HG02798 (cell line): ENCODE results near the gene DDX24.
A peak's percentile ranks its signal among the peaks of the same experiment; 100 is the strongest.

Experiments
- ATAC-seq: cut with Tn5 transposase; IDR thresholded peaks from one replicate; pipeline ENCODE4 v1.9.1; 2021; ENCODE audit warnings: mild to moderate bottlenecking; ENCODE audit not compliant: unreplicated experiment, poor library complexity

DDX24 gene

GRCh38 chr14:94018308-94018707, 62.7 kb downstream of the DDX24 start:
- ATAC-seq: no peak

GRCh38 chr14:94016446-94016976, 64.5 kb downstream of the DDX24 start:
- no peak for ATAC-seq

GRCh38 chr14:94015223-94015622, 65.8 kb downstream of the DDX24 start:
- no peak for ATAC-seq

GRCh38 chr14:94014382-94014781, 66.6 kb downstream of the DDX24 start:
- no peak for ATAC-seq

- ATAC-seq: peak; percentile 35
Observed at GRCh38 chr14:94011795-94012194, 69.2 kb downstream of the DDX24 start.

DNA sequence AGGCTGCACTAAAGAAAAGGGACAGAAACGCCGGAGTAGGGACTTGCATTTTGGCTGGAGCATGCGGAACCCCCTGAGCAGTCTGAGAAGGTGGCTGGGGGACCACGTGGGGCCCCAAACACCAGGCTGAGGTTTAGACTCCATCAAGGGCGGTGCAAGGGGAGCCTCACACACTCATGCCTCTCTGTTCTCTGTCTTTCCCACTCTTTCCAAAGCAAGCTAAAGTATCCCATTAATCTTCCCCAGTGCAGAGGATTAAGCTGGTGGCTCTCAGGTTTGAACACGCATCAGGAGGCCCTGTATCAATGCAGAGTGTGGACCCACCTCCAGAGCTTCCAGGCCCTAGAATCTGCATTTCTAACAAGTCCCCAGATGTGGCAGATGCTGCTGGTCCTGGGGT, 70.4 kb downstream of the DDX24 start:
- ATAC-seq: no peak

GRCh38 chr14:94009767-94010166, 71.2 kb downstream of the DDX24 start:
- ATAC-seq: peak; percentile 61

- no peak for ATAC-seq
Observed at GRCh38 chr14:94008234-94008633, 72.8 kb downstream of the DDX24 start.

DNA sequence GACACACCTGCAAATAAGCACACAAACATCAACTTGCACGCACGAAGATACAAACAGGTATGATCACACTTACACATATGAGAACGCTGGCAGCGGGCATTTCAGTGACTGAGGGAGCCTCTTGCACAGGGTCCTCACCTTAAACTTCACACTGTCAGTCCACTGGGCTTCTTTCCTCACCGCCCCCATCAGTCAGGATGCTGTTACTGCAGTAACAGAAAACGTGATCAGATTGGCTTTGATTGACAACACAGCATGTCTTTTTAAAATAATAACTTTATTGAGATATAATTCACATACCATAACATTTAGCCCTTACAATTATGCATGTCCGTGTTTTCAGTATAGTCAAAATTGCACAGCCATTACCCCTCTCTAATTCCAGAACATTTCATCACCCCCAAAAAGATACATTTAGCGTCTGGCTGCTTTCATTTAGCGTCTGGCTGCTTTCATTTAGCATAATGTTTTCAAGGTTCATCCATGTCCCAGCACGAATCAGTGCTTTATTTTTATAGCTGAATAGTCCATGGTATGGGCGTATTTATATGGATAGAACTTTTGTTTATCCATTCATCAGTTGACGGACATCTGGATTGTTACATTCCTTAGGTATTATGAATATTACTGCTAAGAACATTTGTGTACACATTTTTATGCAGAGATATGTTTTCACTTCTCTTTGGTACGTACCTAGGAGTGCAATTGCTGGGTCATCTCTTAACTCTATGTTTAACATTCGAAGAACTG, 75.5 kb downstream of the DDX24 start:
- ATAC-seq: no peak

- no peak for ATAC-seq
Observed at GRCh38 chr14:94004015-94004414, 77.0 kb downstream of the DDX24 start.

DNA sequence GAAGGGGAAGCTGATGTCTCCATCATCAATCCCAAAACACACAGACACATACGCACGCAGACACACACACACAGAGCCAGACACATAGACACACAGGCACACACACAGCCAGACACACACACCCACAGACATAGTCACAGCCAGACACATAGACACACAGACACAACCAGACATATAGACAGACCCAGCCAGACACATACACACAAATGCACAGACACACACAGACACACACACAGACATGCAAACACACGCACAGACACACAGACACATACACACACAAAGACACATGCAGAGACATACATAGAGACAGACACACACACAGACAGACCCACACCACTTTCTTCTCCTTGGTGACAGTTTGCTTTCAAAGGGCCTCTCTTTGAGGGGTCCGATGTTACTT, 77.6 kb downstream of the DDX24 start:
- no peak for ATAC-seq

GRCh38 chr14:94001501-94002396, 79.3 kb downstream of the DDX24 start:
- peak; percentile 46 for ATAC-seq

- ATAC-seq: no peak
Observed at GRCh38 chr14:94001016-94001415, 80.0 kb downstream of the DDX24 start.

DNA sequence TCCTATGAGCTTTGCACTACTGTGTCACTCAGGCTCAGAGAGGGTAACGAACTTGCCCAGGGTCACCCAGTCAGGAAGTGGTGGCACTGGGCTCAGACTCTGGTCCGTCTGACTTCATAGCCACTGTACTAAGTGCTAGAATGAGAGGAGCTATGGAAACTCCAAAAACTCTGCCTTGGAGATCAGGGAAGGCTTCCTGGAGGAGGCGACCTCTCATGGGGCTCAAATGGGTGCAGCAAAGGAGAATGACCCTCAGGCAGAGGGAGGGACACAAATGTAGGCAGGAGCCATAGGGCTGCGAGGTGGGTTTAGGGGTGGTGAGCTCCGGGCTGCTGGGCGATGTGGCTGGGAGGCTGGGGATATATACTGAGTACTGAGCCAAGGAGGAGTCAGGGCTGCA, 80.7 kb downstream of the DDX24 start:
- no peak for ATAC-seq

DNA sequence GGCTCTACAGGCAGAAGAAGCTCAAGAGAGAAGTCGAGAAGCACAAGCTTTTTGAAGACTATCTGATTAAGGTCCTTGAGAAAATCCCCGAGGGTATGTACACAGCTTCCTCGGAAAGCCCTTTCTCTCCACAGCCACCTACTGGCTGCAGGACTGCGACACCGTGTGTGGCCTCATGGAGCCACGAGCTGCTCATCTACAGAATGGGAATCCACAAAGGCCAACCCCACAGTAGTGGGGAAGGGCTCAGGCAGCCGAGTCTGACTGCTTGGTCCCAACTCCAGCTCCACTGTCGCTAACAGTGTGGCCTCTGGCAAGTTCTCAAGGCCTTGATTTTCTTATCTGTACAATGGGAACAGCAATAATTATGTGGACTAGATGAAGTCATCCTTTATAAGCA, 81.4 kb downstream of the DDX24 start:
- ATAC-seq: no peak

DNA sequence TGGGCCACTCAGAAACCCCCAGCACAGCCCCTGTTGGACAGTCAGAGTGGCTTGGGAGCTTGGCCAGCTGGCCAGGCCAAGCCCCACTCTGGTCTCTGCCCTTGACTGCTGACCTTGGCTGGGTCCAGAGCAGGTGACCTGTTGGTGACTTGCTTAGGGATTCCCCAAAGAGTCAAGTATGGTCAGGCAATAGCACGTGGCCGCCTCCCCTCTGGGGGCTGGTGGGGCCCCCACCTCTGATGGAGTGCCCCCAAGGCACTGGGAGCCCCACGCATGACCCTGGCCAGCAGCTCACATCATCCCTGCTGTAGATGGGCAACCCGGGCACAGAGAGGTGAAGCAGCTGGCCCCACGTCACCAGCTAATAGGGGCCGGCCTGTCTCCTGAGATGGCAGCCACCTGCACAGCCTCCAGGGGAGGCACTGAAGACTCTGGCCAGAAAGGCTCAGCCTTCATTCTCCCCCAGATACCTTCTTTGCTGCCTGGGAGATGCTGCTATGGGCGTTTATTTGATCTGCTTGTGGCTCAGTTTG, 82.1 kb downstream of the DDX24 start:
- ATAC-seq: no peak
